Measurements from ENCODE around the gene FSD1. TPM values are rescaled to one million over a fixed set of nuclear protein-coding genes. Genes with fewer than 3 reads are reported as not detected.
"Not testable (repeated sequence)": the region's sequence is repeated elsewhere in the genome, so short reads cannot be mapped to it uniquely, and the experiment has no call there.

The FSD1 gene
- total RNA-seq, 1 donor from 2014 or later = 25.1 TPM

GRCh38 chr19:4268816-4269430 lies 35.5 kb upstream of the FSD1 start:
- no peaks in the 10 kb centered on the region for H3K27me3 Mint-ChIP-seq
- no peak overlapping the region for H3K27ac Mint-ChIP-seq
- H3K4me1 Mint-ChIP-seq (ENCODE audit: low read depth) = no peaks in the 10 kb centered on the region
- no peak for DNase-seq (ENCODE audit: low spot score, unreplicated experiment)
- TF ChIP-seq CTCF (IDR thresholded peaks at IDR 0.05; ENCODE audit: unreplicated experiment) = no peak
- H3K9me3 Mint-ChIP-seq (ENCODE audit: low read depth) = no peaks in the 10 kb centered on the region
- peaks cover 10% of the 10 kb centered on the region for H3K36me3 Mint-ChIP-seq (ENCODE audit: insufficient read depth)
- no peak overlapping the region for H3K4me3 Mint-ChIP-seq (ENCODE audit: low read depth)

- DNase-seq (ENCODE audit: low spot score, unreplicated experiment) = no peak
Measured at GRCh38 chr19:4272894-4273293, 31.5 kb upstream of the FSD1 start.

GRCh38 chr19:4274321-4274686 lies 30.1 kb upstream of the FSD1 start:
- not testable (repeated sequence) for H3K9me3 Mint-ChIP-seq (ENCODE audit: low read depth); H3K4me3 Mint-ChIP-seq (ENCODE audit: low read depth); H3K4me1 Mint-ChIP-seq (ENCODE audit: low read depth); DNase-seq (ENCODE audit: low spot score, unreplicated experiment); H3K27ac Mint-ChIP-seq; H3K36me3 Mint-ChIP-seq (ENCODE audit: insufficient read depth)
- H3K27me3 Mint-ChIP-seq = peaks cover 16% of the 10 kb centered on the region

More at GRCh38 chr19:4272894-4273293, 31.5 kb upstream of the FSD1 start:
- H3K27me3 Mint-ChIP-seq = peaks cover 7% of the 10 kb centered on the region
- H3K4me1 Mint-ChIP-seq (ENCODE audit: low read depth) = no peaks in the 10 kb centered on the region
- H3K9me3 Mint-ChIP-seq (ENCODE audit: low read depth) = no peaks in the 10 kb centered on the region
- no peak for TF ChIP-seq CTCF (IDR thresholded peaks at IDR 0.05; ENCODE audit: unreplicated experiment)
- H3K4me3 Mint-ChIP-seq (ENCODE audit: low read depth) = no peak overlapping the region
- H3K27ac Mint-ChIP-seq = no peak overlapping the region
- peaks cover 2% of the 10 kb centered on the region for H3K36me3 Mint-ChIP-seq (ENCODE audit: insufficient read depth)

- H3K36me3 Mint-ChIP-seq (ENCODE audit: insufficient read depth) = no peaks in the 10 kb centered on the region
- peaks cover 40% of the 10 kb centered on the region for H3K27me3 Mint-ChIP-seq
- no peak overlapping the region for H3K27ac Mint-ChIP-seq
- H3K4me3 Mint-ChIP-seq (ENCODE audit: low read depth) = peak overlapping the region; percentile 40
- peaks cover 4% of the 10 kb centered on the region for H3K4me1 Mint-ChIP-seq (ENCODE audit: low read depth)
- DNase-seq (ENCODE audit: low spot score, unreplicated experiment) = no peak
- no peaks in the 10 kb centered on the region for H3K9me3 Mint-ChIP-seq (ENCODE audit: low read depth)
- no peak for TF ChIP-seq CTCF (IDR thresholded peaks at IDR 0.05; ENCODE audit: unreplicated experiment)
Measured at GRCh38 chr19:4277191-4277696, 27.2 kb upstream of the FSD1 start.

GRCh38 chr19:4278010-4278409 lies 26.4 kb upstream of the FSD1 start:
- Mint-ChIP-seq H3K4me3 (ENCODE audit: low read depth) (no peak overlapping the region), H3K27me3 (peaks cover 43% of the 10 kb centered on the region), H3K36me3 (ENCODE audit: insufficient read depth) (no peaks in the 10 kb centered on the region), H3K4me1 (ENCODE audit: low read depth) (peaks cover 4% of the 10 kb centered on the region), H3K9me3 (ENCODE audit: low read depth) (no peaks in the 10 kb centered on the region), H3K27ac (no peak overlapping the region)
- TF ChIP-seq CTCF (IDR thresholded peaks at IDR 0.05; ENCODE audit: unreplicated experiment) = no peak
- DNase-seq (ENCODE audit: low spot score, unreplicated experiment) = no peak
